HG02973 (cell line): ENCODE results near the gene ADGRV1.
A peak's percentile ranks its signal among the peaks of the same experiment; 100 is the strongest.

Experiments used
- ATAC-seq: cut with Tn5 transposase; IDR thresholded peaks from one replicate; pipeline ENCODE4 v1.9.1; 2021; ENCODE audit warnings: moderate library complexity; ENCODE audit not compliant: unreplicated experiment

The ADGRV1 gene

DNA sequence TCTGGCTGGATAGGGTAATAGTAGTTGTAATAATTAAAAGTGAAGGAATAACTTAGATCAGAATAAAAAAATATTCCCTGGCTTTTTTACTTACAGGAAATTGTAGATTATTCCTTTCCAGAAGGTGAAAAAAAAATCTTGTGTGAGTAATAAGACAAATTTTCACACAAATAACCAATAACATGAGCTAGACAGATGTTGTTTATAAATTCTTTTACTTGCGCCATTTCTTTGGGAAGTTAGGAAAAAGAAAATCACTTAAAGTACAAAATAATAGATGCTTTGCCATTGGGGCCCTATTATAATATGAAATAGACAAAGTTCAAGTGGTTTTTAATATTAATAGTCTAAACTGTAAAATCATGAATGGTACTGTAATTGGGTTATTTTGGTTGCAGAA lies 620.4 kb downstream of the ADGRV1 start:
- no peak for ATAC-seq

DNA sequence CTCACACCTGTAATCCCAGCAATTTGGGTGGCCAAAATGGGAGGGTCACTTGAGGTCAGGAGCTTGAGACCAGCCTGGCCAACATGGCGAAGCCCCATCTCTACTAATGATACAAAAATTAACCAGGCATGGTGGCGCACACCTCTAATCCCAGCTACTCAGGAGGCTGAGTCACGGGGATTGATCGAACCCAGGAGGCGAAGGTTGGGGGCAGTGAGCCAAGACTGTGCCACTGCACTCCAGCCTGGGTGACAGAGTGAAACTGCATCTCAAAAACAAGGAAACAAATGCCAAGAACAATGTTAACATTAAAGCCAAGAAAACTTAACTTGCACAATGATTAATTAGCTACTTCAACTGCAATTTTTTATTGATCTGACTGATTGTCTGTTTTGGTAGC lies 621.9 kb downstream of the ADGRV1 start:
- no peak for ATAC-seq

DNA sequence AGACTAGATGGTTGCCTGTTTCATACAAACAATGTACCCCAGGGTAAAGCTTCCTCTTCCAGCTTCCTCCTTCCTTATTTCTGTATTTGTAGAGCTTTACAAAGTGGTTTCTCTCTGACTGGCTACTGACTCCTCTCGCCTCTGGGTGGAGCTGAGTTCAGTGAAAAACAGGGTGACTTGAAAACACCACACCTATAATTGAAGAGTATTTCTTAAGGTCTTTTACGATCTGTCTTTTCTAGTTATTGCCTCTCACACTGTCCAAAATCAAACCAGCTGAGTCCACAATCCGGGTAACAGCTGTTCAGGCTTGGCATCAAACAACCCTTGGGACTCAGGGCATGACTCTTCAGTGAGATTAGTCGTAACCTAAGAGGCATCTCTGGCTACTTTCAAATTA lies 624.2 kb downstream of the ADGRV1 start:
- peak; percentile 75 for ATAC-seq

DNA sequence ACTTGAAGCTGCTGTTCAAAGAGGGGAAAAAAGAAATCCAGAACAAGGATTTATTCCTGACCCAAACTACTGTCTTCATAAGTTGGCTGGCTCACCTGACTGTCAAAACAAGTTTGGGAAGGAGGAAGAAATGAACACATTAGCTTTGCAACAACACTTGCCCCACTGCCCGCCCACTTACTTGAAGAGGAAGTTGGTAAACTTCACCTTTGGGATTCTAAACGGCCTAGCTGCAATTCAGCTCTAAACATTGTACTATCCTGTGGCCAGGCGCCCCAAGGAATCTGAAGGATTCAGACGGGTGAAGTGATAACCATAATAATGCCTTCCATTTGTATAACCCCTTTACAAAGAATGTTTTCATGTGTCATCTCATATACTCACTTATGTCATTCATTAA lies 625.1 kb downstream of the ADGRV1 start:
- ATAC-seq = no peak

DNA sequence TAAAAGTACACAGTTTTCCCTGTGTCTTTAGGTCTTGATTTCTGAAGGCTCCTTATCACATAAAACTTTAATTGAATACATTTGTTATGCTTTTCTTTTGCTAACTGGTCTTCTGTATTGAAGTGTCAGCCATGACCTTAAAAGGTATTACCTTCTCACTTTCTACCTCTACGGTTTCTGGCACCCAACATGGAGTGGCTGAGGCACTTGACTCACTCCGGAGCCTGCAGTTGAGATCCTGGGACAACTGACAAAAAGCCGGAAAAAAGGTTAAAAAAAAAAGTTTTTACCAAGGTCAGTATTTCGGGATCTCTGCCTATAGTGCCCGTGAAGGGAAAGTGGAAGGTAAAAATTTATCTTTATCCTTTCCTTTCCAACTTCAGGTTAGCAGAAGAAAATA lies 627.5 kb downstream of the ADGRV1 start:
- ATAC-seq = no peak

DNA sequence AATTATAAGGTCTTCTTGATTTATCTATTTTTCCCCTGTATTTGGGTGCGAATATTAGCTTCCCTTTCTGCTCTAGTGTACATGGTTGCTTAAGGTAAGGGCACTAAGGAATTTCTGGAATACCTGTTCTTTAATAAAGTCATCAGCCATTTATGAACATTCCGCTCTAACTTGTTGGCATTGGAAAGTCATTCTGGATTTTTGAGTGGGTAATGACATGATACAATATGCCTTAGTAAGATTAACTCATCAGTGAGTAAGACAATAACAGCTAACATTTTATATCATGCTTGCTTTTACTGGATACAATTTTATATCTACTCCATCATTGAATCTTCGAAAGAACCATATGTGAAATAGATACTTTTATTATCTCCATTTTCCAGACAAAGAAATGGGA lies 628.4 kb downstream of the ADGRV1 start:
- ATAC-seq = no peak

DNA sequence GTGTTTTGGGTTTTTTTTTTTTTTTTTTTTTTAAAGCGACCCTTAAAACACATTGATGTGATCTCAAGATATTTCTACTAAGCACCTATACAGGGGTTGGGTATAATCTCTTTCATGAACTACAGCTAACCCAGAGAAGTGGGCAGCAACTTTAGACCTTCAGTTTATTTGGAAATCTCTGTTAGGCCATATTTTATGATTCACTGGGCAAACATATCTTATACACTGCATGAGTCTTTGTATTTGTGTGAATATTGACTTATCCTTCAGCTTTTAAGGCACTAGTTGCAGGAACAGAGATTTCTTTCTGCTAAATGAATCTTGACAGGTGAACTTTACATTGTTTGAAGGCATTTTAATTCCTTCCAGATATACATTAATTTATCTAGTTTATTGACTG lies 630.2 kb downstream of the ADGRV1 start:
- no peak for ATAC-seq

DNA sequence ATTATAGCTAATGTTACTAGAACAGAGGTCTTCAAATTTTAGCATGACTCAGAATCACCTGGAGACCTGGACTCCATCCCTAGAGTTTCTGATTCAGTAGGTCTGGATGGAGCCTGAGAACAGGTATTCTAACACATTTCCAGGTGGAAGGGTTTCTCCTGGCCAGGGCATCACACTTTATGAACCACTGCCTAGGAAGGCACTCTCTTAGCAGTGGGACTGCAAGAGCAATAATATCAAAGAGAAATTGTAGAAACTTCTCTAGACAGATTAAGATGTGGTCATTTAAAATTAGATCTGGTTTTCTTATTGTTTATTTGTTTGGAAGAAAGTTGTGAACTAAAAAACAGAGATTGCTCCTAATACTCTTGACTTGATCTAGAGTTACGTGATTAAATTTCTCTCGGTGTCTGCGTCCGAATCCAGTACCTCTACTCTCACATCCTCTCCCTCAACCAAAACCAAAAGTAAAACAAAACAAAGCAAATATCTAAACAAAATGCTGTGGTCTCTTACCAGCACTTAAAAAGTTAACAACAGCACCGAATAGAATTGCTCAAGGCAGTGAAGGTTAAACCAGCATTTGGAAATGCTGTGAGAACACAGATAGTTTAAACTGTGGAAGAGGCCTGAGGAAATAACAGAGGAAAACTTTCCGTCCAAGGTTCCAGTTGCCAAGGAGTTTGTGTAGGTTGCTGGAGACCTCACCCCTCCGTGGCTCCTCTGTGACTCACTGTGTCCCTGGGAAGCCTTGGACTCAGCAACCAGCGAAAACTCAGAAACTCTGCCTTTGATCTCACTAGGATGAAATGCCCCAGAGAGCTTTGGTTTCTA lies 631.1 kb downstream of the ADGRV1 start:
- no peak for ATAC-seq

DNA sequence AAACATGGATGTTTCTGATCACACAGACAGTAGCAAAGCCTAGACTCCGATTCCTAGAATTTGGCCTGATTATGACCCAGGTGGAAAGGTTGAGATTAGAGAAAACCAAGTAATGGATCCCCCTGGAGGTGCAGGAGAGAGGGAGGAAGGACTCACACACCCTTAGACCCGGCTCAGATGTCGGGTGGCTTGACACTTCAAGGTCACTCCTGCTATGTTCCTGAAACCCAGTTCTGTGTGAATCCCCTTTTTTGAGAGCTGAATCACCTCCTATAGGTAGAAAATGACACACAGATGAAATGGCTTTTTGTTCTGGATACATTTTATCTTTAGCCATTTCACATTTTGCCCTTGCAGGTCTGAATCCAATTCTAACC lies 631.7 kb downstream of the ADGRV1 start:
- no peak for ATAC-seq

DNA sequence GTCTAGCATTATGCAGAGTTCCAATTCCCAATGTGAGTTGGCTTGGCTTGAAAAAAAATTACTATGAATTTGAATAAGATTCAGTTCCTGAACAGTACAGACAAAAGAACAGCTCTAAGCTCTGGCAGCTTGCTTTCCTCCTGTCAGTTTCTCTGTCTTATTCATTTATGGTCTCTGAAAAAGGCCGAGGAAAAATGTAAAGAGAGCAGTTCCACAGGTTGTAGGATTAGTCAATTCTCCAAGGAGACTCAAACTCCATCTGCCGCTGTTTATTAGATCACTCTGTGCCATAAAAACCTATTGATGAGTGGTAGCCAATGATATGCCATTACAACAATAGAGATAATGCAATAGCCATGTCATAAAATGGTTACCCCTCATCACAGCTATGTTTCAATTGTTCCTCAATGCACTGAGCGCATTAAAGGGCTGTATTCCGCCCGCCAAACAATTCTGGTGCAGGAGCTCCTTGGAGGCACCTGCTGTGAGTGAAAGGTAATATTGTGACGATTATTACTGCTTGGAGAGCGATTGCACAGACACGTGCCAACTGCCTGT lies 636.3 kb downstream of the ADGRV1 start:
- ATAC-seq = no peak

DNA sequence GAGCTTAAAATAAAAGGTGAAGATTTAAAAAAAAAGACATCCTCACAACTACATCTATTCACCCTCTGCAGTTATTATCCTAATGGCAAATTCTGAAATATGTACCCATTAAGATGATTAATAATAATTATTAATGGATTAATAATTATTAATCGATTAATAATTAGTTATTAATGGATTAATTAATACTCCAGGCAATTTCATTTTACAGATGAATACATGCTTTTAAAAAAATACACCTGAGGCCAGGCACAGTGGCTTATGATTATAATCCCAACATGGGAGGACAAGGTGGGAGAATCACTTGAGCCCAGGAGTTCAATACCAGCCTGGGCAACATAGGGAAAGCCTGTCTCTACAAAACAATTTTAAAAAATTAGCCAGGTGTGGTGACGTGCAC lies 642.1 kb downstream of the ADGRV1 start:
- ATAC-seq = no peak

DNA sequence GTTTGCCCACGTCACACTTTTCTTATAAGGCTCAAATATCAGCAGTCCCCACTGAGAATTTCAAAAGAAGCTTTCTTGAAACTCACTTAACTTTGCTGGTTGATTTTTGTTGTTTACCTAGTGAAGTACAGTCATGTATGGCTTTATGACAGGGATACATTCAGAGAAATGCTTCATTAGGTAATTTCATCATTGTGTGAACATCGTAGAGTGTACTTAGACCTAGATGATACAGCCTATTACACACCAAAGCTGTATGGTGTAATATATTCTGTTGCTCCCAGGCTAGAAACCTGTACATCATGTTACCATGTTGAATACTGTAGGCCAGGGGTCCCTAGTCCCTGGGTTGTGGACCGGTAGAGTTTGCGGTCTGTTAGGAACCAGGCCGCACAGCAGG lies 647.5 kb downstream of the ADGRV1 start:
- ATAC-seq = no peak

DNA sequence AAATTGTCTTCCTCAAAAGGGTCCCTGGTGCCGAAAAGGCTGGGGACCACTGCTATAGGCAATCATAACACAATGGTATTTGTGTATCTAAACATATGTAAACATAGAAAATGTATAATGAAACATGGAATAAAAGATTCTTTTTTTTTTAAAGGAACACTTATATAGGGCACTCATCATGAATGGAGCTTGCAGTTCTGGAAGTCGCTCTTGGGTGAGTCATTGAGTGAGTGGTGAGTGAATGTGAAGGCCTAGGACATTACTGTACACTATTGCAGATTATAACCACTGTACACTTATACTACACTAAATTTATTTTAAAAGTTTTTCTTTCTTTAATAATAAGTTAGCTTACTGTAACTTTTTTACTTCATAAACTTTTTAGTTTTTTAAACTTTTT lies 648.1 kb downstream of the ADGRV1 start:
- no peak for ATAC-seq

DNA sequence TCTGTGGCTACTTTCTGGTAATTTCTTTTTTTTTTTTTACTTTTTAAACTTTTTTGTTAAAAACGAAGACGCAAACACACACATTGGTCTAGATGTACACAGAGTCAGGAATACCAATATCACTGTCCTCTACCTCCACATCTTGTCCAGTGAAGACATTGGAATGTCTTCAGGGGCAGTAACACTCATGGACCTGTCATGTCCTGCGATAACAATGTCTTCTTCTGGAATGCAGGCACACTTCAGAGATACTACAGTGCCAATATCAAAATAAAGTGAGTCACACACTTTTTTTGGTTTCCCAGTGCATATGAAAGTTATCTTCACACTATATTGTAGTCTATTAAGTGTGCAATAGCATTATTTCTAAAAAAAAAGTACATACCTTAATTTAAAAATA lies 648.7 kb downstream of the ADGRV1 start:
- no peak for ATAC-seq

DNA sequence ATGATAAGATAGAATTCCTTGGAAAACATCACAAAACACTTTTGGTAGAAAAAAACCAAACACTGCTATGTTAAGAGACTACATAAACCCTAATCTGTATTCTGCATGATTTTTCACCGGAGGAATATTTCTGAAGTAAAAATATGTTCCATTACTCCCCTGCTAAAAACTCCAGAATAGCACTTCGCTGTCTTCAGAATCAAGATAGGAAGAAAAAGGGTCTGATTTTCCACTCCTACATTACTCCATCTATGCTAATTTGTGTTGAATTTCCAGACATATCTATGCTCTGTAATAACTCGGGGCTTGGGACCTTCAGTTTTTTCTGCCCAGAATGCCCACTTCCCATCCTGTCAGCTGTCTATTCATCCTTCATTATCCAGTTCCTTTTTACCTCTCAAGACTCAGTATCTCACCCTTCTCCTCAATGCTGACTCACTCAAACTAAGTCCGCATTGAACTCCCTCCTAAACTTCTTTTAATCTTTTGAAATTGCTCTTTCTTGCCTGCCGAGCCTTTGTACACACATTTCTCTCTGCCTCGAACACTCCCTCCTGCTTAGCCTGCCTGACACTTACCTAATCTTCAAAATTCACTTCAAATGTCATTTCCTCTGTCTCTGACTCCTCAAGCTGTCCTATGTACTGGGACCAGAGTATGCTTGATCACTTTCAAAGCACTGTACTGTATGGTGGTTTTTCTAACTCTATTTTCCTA lies 653.6 kb downstream of the ADGRV1 start:
- ATAC-seq = no peak

DNA sequence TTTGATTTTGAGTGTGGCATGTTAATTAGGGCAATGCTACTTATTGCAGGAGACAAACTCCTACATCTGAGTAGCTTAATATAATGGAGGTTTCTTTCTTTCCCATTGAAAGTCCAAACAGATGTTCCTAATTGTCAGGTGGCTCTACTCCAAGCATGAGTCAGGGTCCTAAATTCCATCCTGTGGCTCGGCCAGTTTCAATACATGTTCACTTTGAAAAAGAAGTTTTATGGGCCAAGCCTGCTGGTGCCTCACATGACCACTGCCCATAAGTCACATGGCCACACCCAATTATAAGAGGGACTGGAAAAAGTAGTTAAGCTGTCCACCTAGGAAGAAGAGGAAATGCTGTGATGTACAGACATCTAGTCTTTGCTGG lies 654.1 kb downstream of the ADGRV1 start:
- ATAC-seq = no peak
